ENCODE measurements around the gene DYRK3. TPM values are rescaled to one million over a fixed set of nuclear protein-coding genes. Genes with fewer than 3 reads are reported as not detected.

DYRK3 gene
- total RNA-seq, 3 donors from 2014 or later: 5.3 to 7.7 (median 7.7) TPM

GRCh38 chr1:206674745-206675175 lies 39.4 kb downstream of the DYRK3 start:
- ATAC-seq: no peak
- H3K9me3 Mint-ChIP-seq: no peaks in the 10 kb centered on the region
- peaks cover 2% of the 10 kb centered on the region for H3K27me3 Mint-ChIP-seq (ENCODE audit: low read depth)
- no peak for DNase-seq
- peaks cover 13% of the 10 kb centered on the region for H3K4me1 Mint-ChIP-seq (ENCODE audit: low read depth)
- H3K36me3 Mint-ChIP-seq (ENCODE audit: insufficient read depth): no peaks in the 10 kb centered on the region
- no peak overlapping the region for H3K4me3 Mint-ChIP-seq

GRCh38 chr1:206676499-206676898 lies 41.2 kb downstream of the DYRK3 start:
- Mint-ChIP-seq H3K36me3 (ENCODE audit: insufficient read depth) (no peaks in the 10 kb centered on the region), H3K27me3 (ENCODE audit: low read depth) (peaks cover 2% of the 10 kb centered on the region), H3K4me1 (ENCODE audit: low read depth) (peaks cover 26% of the 10 kb centered on the region), H3K9me3 (no peaks in the 10 kb centered on the region), H3K4me3 (no peak overlapping the region)
- ATAC-seq (no peak), DNase-seq (no peak)

- ATAC-seq (peak in 1 of 2 donors; percentile 30), DNase-seq (no peak)
- no peaks in the 10 kb centered on the region for H3K9me3 Mint-ChIP-seq
- H3K4me1 Mint-ChIP-seq (ENCODE audit: low read depth): peaks cover 30% of the 10 kb centered on the region
- H3K27me3 Mint-ChIP-seq (ENCODE audit: low read depth): peaks cover 2% of the 10 kb centered on the region
- no peaks in the 10 kb centered on the region for H3K36me3 Mint-ChIP-seq (ENCODE audit: insufficient read depth)
- no peak overlapping the region for H3K4me3 Mint-ChIP-seq
Measured at GRCh38 chr1:206678490-206678889, 43.2 kb downstream of the DYRK3 start.

GRCh38 chr1:206679738-206680211 lies 44.4 kb downstream of the DYRK3 start:
- H3K9me3 Mint-ChIP-seq: no peaks in the 10 kb centered on the region
- peak overlapping the region; percentile 22 for H3K4me3 Mint-ChIP-seq
- peaks cover 2% of the 10 kb centered on the region for H3K27me3 Mint-ChIP-seq (ENCODE audit: low read depth)
- DNase-seq: no peak
- H3K4me1 Mint-ChIP-seq (ENCODE audit: low read depth): peaks cover 40% of the 10 kb centered on the region
- peak in 1 of 2 donors; percentile 27 for ATAC-seq
- no peaks in the 10 kb centered on the region for H3K36me3 Mint-ChIP-seq (ENCODE audit: insufficient read depth)

- H3K4me1 Mint-ChIP-seq (ENCODE audit: low read depth): peaks cover 40% of the 10 kb centered on the region
- ATAC-seq (no peak), DNase-seq (no peak)
- H3K36me3 Mint-ChIP-seq (ENCODE audit: insufficient read depth): no peaks in the 10 kb centered on the region
- H3K4me3 Mint-ChIP-seq: no peak overlapping the region
- no peaks in the 10 kb centered on the region for H3K9me3 Mint-ChIP-seq
- H3K27me3 Mint-ChIP-seq (ENCODE audit: low read depth): peaks cover 2% of the 10 kb centered on the region
Measured at GRCh38 chr1:206680279-206680678, 44.9 kb downstream of the DYRK3 start.

- peaks cover 2% of the 10 kb centered on the region for H3K27me3 Mint-ChIP-seq (ENCODE audit: low read depth)
- peaks cover 43% of the 10 kb centered on the region for H3K4me1 Mint-ChIP-seq (ENCODE audit: low read depth)
- H3K4me3 Mint-ChIP-seq: no peak overlapping the region
- no peaks in the 10 kb centered on the region for H3K36me3 Mint-ChIP-seq (ENCODE audit: insufficient read depth)
- ATAC-seq (no peak), DNase-seq (no peak)
- H3K9me3 Mint-ChIP-seq: no peaks in the 10 kb centered on the region
Measured at GRCh38 chr1:206681359-206681758, 46.0 kb downstream of the DYRK3 start.

GRCh38 chr1:206682111-206682510 lies 46.8 kb downstream of the DYRK3 start:
- no peak for ATAC-seq
- H3K4me3 Mint-ChIP-seq: no peak overlapping the region

GRCh38 chr1:206683313-206683712 lies 48.0 kb downstream of the DYRK3 start:
- peaks cover 2% of the 10 kb centered on the region for H3K36me3 Mint-ChIP-seq (ENCODE audit: insufficient read depth)
- H3K27me3 Mint-ChIP-seq (ENCODE audit: low read depth): peaks cover 2% of the 10 kb centered on the region
- no peak overlapping the region for H3K4me3 Mint-ChIP-seq
- peaks cover 60% of the 10 kb centered on the region for H3K4me1 Mint-ChIP-seq (ENCODE audit: low read depth)
- DNase-seq: no peak
- no peaks in the 10 kb centered on the region for H3K9me3 Mint-ChIP-seq
- no peak for ATAC-seq

More at GRCh38 chr1:206682111-206682510, 46.8 kb downstream of the DYRK3 start:
- no peak for DNase-seq
- Mint-ChIP-seq H3K36me3 (ENCODE audit: insufficient read depth) (no peaks in the 10 kb centered on the region), H3K27me3 (ENCODE audit: low read depth) (peaks cover 2% of the 10 kb centered on the region), H3K9me3 (no peaks in the 10 kb centered on the region), H3K4me1 (ENCODE audit: low read depth) (peaks cover 50% of the 10 kb centered on the region)

GRCh38 chr1:206684003-206684402 lies 48.7 kb downstream of the DYRK3 start:
- Mint-ChIP-seq H3K4me1 (ENCODE audit: low read depth) (peaks cover 60% of the 10 kb centered on the region), H3K27me3 (ENCODE audit: low read depth) (no peaks in the 10 kb centered on the region), H3K9me3 (no peaks in the 10 kb centered on the region), H3K36me3 (ENCODE audit: insufficient read depth) (peaks cover 2% of the 10 kb centered on the region), H3K4me3 (peak overlapping the region; percentile 82)
- no peak for ATAC-seq
- DNase-seq: no peak

GRCh38 chr1:206684478-206685333 lies 49.4 kb downstream of the DYRK3 start, which contains the start of gene MAPKAPK2:
MAPKAPK2 (plus strand) TSS chr1:206684905; CDS start chr1:206685230, 325 bp downstream.
- Mint-ChIP-seq H3K4me1 (ENCODE audit: low read depth) (peaks cover 59% of the 10 kb centered on the region), H3K4me3 (peak within 1 kb of the TSS; percentile 99), H3K9me3 (no peaks in the 10 kb centered on the region), H3K36me3 (ENCODE audit: insufficient read depth) (peaks cover 3% of the 10 kb centered on the region), H3K27me3 (ENCODE audit: low read depth) (no peaks in the 10 kb centered on the region)
- DNase-seq (peak; percentile 73), ATAC-seq (peak; percentile 77 to 85)

- peaks cover 58% of the 10 kb centered on the region for H3K4me1 Mint-ChIP-seq (ENCODE audit: low read depth)
- H3K9me3 Mint-ChIP-seq: no peaks in the 10 kb centered on the region
- DNase-seq: peak; percentile 28
- peak overlapping the region; percentile 99 for H3K4me3 Mint-ChIP-seq
- ATAC-seq: peak; percentile 51 to 52
- peaks cover 4% of the 10 kb centered on the region for H3K36me3 Mint-ChIP-seq (ENCODE audit: insufficient read depth)
- H3K27me3 Mint-ChIP-seq (ENCODE audit: low read depth): no peaks in the 10 kb centered on the region
Measured at GRCh38 chr1:206685334-206685768, 50.0 kb downstream of the DYRK3 start.

GRCh38 chr1:206685769-206686477 lies 50.6 kb downstream of the DYRK3 start:
- peak; percentile 55 to 58 for ATAC-seq
- Mint-ChIP-seq H3K36me3 (ENCODE audit: insufficient read depth) (peaks cover 4% of the 10 kb centered on the region), H3K4me3 (peak overlapping the region; percentile 99), H3K4me1 (ENCODE audit: low read depth) (peaks cover 59% of the 10 kb centered on the region), H3K27me3 (ENCODE audit: low read depth) (no peaks in the 10 kb centered on the region), H3K9me3 (no peaks in the 10 kb centered on the region)
- peak; percentile 14 for DNase-seq

- Mint-ChIP-seq H3K36me3 (ENCODE audit: insufficient read depth) (peaks cover 4% of the 10 kb centered on the region), H3K27me3 (ENCODE audit: low read depth) (no peaks in the 10 kb centered on the region), H3K9me3 (no peaks in the 10 kb centered on the region), H3K4me3 (peak overlapping the region; percentile 99), H3K4me1 (ENCODE audit: low read depth) (peaks cover 62% of the 10 kb centered on the region)
- peak; percentile 7 to 16 for ATAC-seq
- no peak for DNase-seq
Measured at GRCh38 chr1:206686478-206687249, 51.3 kb downstream of the DYRK3 start.
